GM23338 (cell line): Measurements from ENCODE around the gene LPCAT3. TPM values are rescaled to one million over a fixed set of nuclear protein-coding genes. Genes with fewer than 3 reads are reported as not detected.

Experiments used
- ATAC-seq: fragments of 200-7000 bp; cut with Tn5 transposase; 3 replicates; pipeline ENCODE4 v1.9.1; 2020
- DNase-seq: peaks from one replicate; pipeline ENCODE4 v3.0.0-alpha.2; 2015; ENCODE audit warnings: low spot score
- H2AFZ ChIP-seq: fragments of 200-600 bp; sonication (generic); 2 replicates; pipeline ENCODE4 v1.8.0; 2016; ENCODE audit warnings: antibody characterized with exemption, mild to moderate bottlenecking, moderate library complexity
- H3F3A ChIP-seq: fragments of 200-600 bp; sonication (generic); replicated peaks from 2 replicates; pipeline ENCODE4 v1.8.0; 2017; ENCODE audit warnings: antibody characterized with exemption, mixed run types, low read depth
- H3K27ac ChIP-seq: fragments of 200-600 bp; sonication (generic); 2 replicates; pipeline ENCODE4 v1.6.1; 2016; ENCODE audit warnings: low read depth
- H3K27me3 ChIP-seq: fragments of 200-600 bp; sonication (generic); 2 replicates; pipeline ENCODE4 v1.8.0; 2016; ENCODE audit warnings: mild to moderate bottlenecking, mixed run types, moderate library complexity; ENCODE audit not compliant: insufficient read depth
- H3K36me3 ChIP-seq: fragments of 200-600 bp; sonication (generic); 2 replicates; pipeline ENCODE4 v1.8.0; 2016; ENCODE audit warnings: mild to moderate bottlenecking; ENCODE audit not compliant: insufficient read depth
- H3K4me1 ChIP-seq: fragments of 200-600 bp; sonication (generic); 2 replicates; pipeline ENCODE4 v1.8.0; 2016; ENCODE audit warnings: mild to moderate bottlenecking, moderate library complexity; ENCODE audit not compliant: insufficient read depth
- H3K4me2 ChIP-seq: fragments of 200-600 bp; sonication (generic); 2 replicates; pipeline ENCODE4 v1.7.1; 2017; ENCODE audit warnings: mixed run types
- H3K4me3 ChIP-seq: fragments of 200-600 bp; sonication (generic); 2 replicates; pipeline ENCODE4 v1.6.1; 2016; ENCODE audit warnings: mixed run types
- H3K79me2 ChIP-seq: fragments of 200-600 bp; sonication (generic); replicated peaks from 2 replicates; pipeline ENCODE4 v1.8.0; 2017; ENCODE audit warnings: mild to moderate bottlenecking; ENCODE audit not compliant: insufficient read depth
- H3K9me2 ChIP-seq: fragments of 200-600 bp; sonication (generic); 2 replicates; pipeline ENCODE4 v1.8.0; 2017; ENCODE audit not compliant: insufficient read depth
- H4K20me1 ChIP-seq: fragments of 200-600 bp; sonication (generic); replicated peaks from 2 replicates; pipeline ENCODE4 v1.8.0; 2017; ENCODE audit warnings: mild to moderate bottlenecking; ENCODE audit not compliant: insufficient read depth
- H3K27ac Mint-ChIP-seq: 2 replicates; pipeline ENCODE4 v1.8.0; 2020; ENCODE audit warnings: inconsistent platforms, mild to moderate bottlenecking, moderate library complexity, mixed read lengths
- H3K27me3 Mint-ChIP-seq: 3 replicates; pipeline ENCODE4 v1.8.0; 2022; ENCODE audit warnings: low read depth, mild to moderate bottlenecking, moderate library complexity, mixed read lengths, inconsistent platforms; ENCODE audit not compliant: insufficient read depth, poor library complexity
- H3K36me3 Mint-ChIP-seq: 3 replicates; pipeline ENCODE4 v1.8.0; 2021; ENCODE audit warnings: low read depth, mild to moderate bottlenecking, inconsistent platforms, moderate library complexity, mixed read lengths
- H3K4me1 Mint-ChIP-seq: 3 replicates; pipeline ENCODE4 v1.8.0; 2020; ENCODE audit warnings: mild to moderate bottlenecking, inconsistent platforms, mixed read lengths
- H3K4me3 Mint-ChIP-seq: 3 replicates; pipeline ENCODE4 v1.8.0; 2021; ENCODE audit warnings: moderate library complexity, mild to moderate bottlenecking, inconsistent platforms, mixed read lengths
- H3K9me3 Mint-ChIP-seq: 3 replicates; pipeline ENCODE4 v1.8.0; 2020; ENCODE audit warnings: moderate library complexity, mild to moderate bottlenecking, inconsistent platforms, mixed read lengths
- CTCF ChIP-seq, 2 experiments: fragments of 200-600 bp in 1 of 2; sonication (generic) in 1 of 2; conservative IDR thresholded peaks; 2 replicates each; pipeline versions ENCODE4 v1.5.1 to v1.6.1; 2016 to 2017; ENCODE audit warnings: antibody characterized with exemption in 2 of 2, low read depth in 2 of 2, mild to moderate bottlenecking in 2 of 2, moderate library complexity in 1 of 2
- ETS1 ChIP-seq: IDR thresholded peaks from 2 replicates; pipeline ENCODE4 v1.6.1; 2016; ENCODE audit warnings: antibody characterized with exemption
- POLR2AphosphoS5 ChIP-seq: IDR thresholded peaks from 2 replicates; pipeline ENCODE4 v1.6.1; 2016; ENCODE audit warnings: antibody characterized with exemption, low read depth
- STAT1 ChIP-seq: IDR thresholded peaks from one replicate; pipeline ENCODE4 v1.6.1; 2016; ENCODE audit warnings: antibody characterized with exemption; ENCODE audit not compliant: unreplicated experiment
- ZNF114 ChIP-seq: fragments of 250-450 bp; sonication (Bioruptor Pico); IDR thresholded peaks from 2 replicates; pipeline ENCODE4 v1.5.0; 2020; ENCODE audit warnings: mild to moderate bottlenecking, moderate library complexity
- ZNF462 ChIP-seq: fragments of 250-450 bp; sonication (Bioruptor Pico); IDR thresholded peaks from 2 replicates; pipeline ENCODE4 v1.5.0; 2020; ENCODE audit warnings: mild to moderate bottlenecking, moderate library complexity
- polyA plus RNA-seq: library from polyadenylated mRNA; unstranded; fragments of >200 nt; fragmentation: Nextera tagmentation; extraction: Ambion mirVana; gene quantifications from 2 replicates; pipeline ENCODE4 v1.2.1, GENCODE V29; 2016
- total RNA-seq: library from RNA; depleted of rRNA; stranded (reverse); fragments of >200 nt; shearing (Covaris generic); gene quantifications from 2 replicates; pipeline ENCODE4 v1.2.3, GENCODE V29; 2014

The LPCAT3 gene
- total and polyA plus RNA-seq, 2 experiments from 2014 or later: 21.4 to 51.5 TPM

GRCh38 chr12:7042842-7043241 lies 24.6 kb upstream of the LPCAT3 start:
- Mint-ChIP-seq H3K27me3 (peaks cover 2% of the 10 kb centered on the region), H3K27ac (no peak overlapping the region), H3K36me3 (no peaks in the 10 kb centered on the region; the same call in 2 of the 3 replicates), H3K4me1 (peaks cover 8% of the 10 kb centered on the region; the same call in 2 of the 3 replicates), H3K4me3 (no peak overlapping the region), H3K9me3 (no peaks in the 10 kb centered on the region; the same call in 2 of the 3 replicates)
- H3K9me2 ChIP-seq: no peaks in the 10 kb centered on the region
- H3K27ac ChIP-seq: no peak overlapping the region
- ATAC-seq (peak; percentile 76), DNase-seq (peak; percentile 70)
- no peaks in the 10 kb centered on the region for H3K79me2 ChIP-seq
- no peak overlapping the region for H3K4me2 ChIP-seq
- H2AFZ ChIP-seq: no peak overlapping the region
- no peaks in the 10 kb centered on the region for H3F3A ChIP-seq
- no peak overlapping the region for H3K4me3 ChIP-seq
- H4K20me1 ChIP-seq: no peaks in the 10 kb centered on the region
- no peak for TF ChIP-seq ETS1
- TF ChIP-seq CTCF (conservative IDR thresholded peaks at IDR 0.05; ENCODE audit: low read depth in 2 of 2): peak; percentile 62
- H3K36me3 ChIP-seq: no peaks in the 10 kb centered on the region
- H3K4me1 ChIP-seq: no peaks in the 10 kb centered on the region
- no peaks in the 10 kb centered on the region for H3K27me3 ChIP-seq

GRCh38 chr12:7039403-7039802 lies 21.1 kb upstream of the LPCAT3 start:
- no peaks in the 10 kb centered on the region; the same call in 2 of the 3 replicates for H3K9me3 Mint-ChIP-seq
- no peaks in the 10 kb centered on the region; the same call in 2 of the 3 replicates for H3K36me3 Mint-ChIP-seq
- peak overlapping the region; percentile 85 for H2AFZ ChIP-seq
- TF ChIP-seq CTCF (conservative IDR thresholded peaks at IDR 0.05; ENCODE audit: low read depth in 2 of 2): no peak
- TF ChIP-seq ZNF114 (CRISPR knock-in tag): no peak
- no peak for TF ChIP-seq POLR2AphosphoS5
- no peak for TF ChIP-seq STAT1
- TF ChIP-seq ZNF462: no peak

More at GRCh38 chr12:7039403-7039802, 21.1 kb upstream of the LPCAT3 start:
- Histone ChIP-seq H4K20me1 (no peaks in the 10 kb centered on the region), H3K27me3 (no peaks in the 10 kb centered on the region), H3K4me2 (no peak overlapping the region), H3K36me3 (no peaks in the 10 kb centered on the region), H3F3A (no peaks in the 10 kb centered on the region), H3K79me2 (no peaks in the 10 kb centered on the region), H3K27ac (no peak overlapping the region), H3K9me2 (no peaks in the 10 kb centered on the region; the same call in 1 of the 2 replicates), H3K4me1 (peaks cover 9% of the 10 kb centered on the region), H3K4me3 (no peak overlapping the region)
- Mint-ChIP-seq H3K27ac (peak overlapping the region; percentile 52), H3K4me3 (no peak overlapping the region), H3K27me3 (no peaks in the 10 kb centered on the region), H3K4me1 (peaks cover 26% of the 10 kb centered on the region)
- DNase-seq (no peak), ATAC-seq (no peak)
